Caco-2 (cell line): ENCODE data around the gene CLMP. TPM values are rescaled to one million over a fixed set of nuclear protein-coding genes. Genes with fewer than 3 reads are reported as not detected.

ENCODE experiments used
- BruUV-seq: library from RNA; stranded (reverse); fragments of 400-500 nt; replicated peaks from 2 replicates; lab custom pipeline; 2021; lab: Mats Ljungman, UMichigan
- CTCF ChIA-PET: fragments of 300-600 bp; sonication (Branson Sonifier 250); formaldehyde crosslinking; loops from one replicate; lab custom pipeline; 2022; ENCODE audit warnings: antibody characterized with exemption; lab: Charles Lee
- POLR2A ChIA-PET: fragments of 300-600 bp; sonication (Branson Sonifier 250); formaldehyde crosslinking; loops from one replicate; lab custom pipeline; 2022; ENCODE audit warnings: antibody characterized with exemption; lab: Charles Lee
- DNase-seq, 2 experiments: peaks; one replicate each; pipeline versions ENCODE4 v3.0.0 to v3.0.0-alpha.2; 2020 to 2022
- H3K27me3 ChIP-seq: replicated peaks from 2 replicates; pipeline ENCODE4 v1.6.0; 2011; ENCODE audit warnings: low read length; ENCODE audit not compliant: control insufficient read depth, insufficient read depth
- H3K36me3 ChIP-seq: 2 replicates; pipeline ENCODE4 v1.5.1; 2011; ENCODE audit warnings: low read length; ENCODE audit not compliant: control insufficient read depth, insufficient read depth
- H3K4me1 ChIP-seq: fragments of 250-450 bp; sonication (Bioruptor Pico); 2 replicates; pipeline ENCODE4 v1.5.1; 2020; ENCODE audit warnings: mild to moderate bottlenecking
- H3K4me3 ChIP-seq: 2 replicates; pipeline ENCODE4 v1.5.1; 2011; ENCODE audit warnings: low read depth, mild to moderate bottlenecking, control low read depth, low read length
- H3K9me3 ChIP-seq: fragments of 250-450 bp; sonication (Bioruptor Pico); 2 replicates; pipeline ENCODE4 v1.5.1; 2020; ENCODE audit warnings: mild to moderate bottlenecking, moderate library complexity
- H3K27ac Mint-ChIP-seq: one replicate; pipeline ENCODE4 v1.8.0; 2022; ENCODE audit warnings: mixed read lengths; ENCODE audit not compliant: unreplicated experiment
- H3K27me3 Mint-ChIP-seq: one replicate; pipeline ENCODE4 v1.8.0; 2022; ENCODE audit warnings: mixed read lengths; ENCODE audit not compliant: insufficient read depth, unreplicated experiment
- H3K36me3 Mint-ChIP-seq: one replicate; pipeline ENCODE4 v1.8.0; 2022; ENCODE audit warnings: mild to moderate bottlenecking, mixed read lengths; ENCODE audit not compliant: insufficient read depth, unreplicated experiment
- H3K4me1 Mint-ChIP-seq: one replicate; pipeline ENCODE4 v1.8.0; 2022; ENCODE audit warnings: low read depth, mixed read lengths; ENCODE audit not compliant: unreplicated experiment
- H3K4me3 Mint-ChIP-seq: one replicate; pipeline ENCODE4 v1.8.0; 2022; ENCODE audit warnings: mild to moderate bottlenecking, moderate library complexity, mixed read lengths; ENCODE audit not compliant: unreplicated experiment
- H3K9me3 Mint-ChIP-seq: one replicate; pipeline ENCODE4 v1.8.0; 2022; ENCODE audit warnings: mixed read lengths; ENCODE audit not compliant: unreplicated experiment
- intact Hi-C: fragments of 100-400 bp; cut with micrococcal nuclease; formaldehyde crosslinking; loops from one replicate; pipeline ENCODE4 v1.10.0; 2022; ENCODE audit not compliant: unreplicated experiment
- total RNA-seq: library from RNA; stranded (reverse); gene quantifications from 2 replicates; pipeline ENCODE4 v1.2.3, GENCODE V29; 2022
- TF ChIP-seq, protein P1 (sequence below), 2 experiments: fragments of 200-600 bp in 1 of 2; IDR thresholded peaks; 1 replicate in 1 of 2; 2 replicates in 1 of 2; pipeline versions ENCODE4 v1.5.1 to v1.8.0; 2011 to 2022; ENCODE audit warnings: antibody characterized with exemption in 1 of 2, control low read depth in 1 of 2, inconsistent platforms in 1 of 2, low read depth in 1 of 2, low read length in 1 of 2, mild to moderate bottlenecking in 1 of 2, moderate library complexity in 1 of 2; ENCODE audit not compliant: insufficient read depth in 1 of 2, severe bottlenecking in 1 of 2, unreplicated experiment in 1 of 2

CLMP gene
- total RNA-seq, 1 experiment from 2014 or later, result 58.9 TPM

DNA sequence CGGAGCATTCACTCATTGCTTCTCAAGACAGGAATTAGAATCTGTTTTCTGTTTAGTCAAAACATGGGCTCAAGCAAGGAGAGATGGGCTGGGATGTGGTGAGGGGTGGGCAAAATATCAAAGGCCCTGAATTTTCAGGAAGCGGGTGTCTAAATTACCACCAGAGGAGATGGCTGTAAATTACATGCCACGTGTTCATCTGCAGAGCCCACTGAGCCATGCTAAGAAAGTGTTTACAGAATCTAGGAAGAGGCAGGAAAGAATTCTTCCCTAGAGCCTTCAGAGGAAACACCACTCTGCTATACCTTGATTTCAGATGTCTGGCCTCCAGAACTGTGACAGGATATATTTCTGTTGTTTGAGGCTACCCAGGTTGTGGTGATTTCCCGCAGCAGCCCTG, 46.1 kb downstream of the CLMP start:
- ChIA-PET POLR2A (no interaction called here), CTCF (no interaction called here)
- TF ChIP-seq, protein P1, sequence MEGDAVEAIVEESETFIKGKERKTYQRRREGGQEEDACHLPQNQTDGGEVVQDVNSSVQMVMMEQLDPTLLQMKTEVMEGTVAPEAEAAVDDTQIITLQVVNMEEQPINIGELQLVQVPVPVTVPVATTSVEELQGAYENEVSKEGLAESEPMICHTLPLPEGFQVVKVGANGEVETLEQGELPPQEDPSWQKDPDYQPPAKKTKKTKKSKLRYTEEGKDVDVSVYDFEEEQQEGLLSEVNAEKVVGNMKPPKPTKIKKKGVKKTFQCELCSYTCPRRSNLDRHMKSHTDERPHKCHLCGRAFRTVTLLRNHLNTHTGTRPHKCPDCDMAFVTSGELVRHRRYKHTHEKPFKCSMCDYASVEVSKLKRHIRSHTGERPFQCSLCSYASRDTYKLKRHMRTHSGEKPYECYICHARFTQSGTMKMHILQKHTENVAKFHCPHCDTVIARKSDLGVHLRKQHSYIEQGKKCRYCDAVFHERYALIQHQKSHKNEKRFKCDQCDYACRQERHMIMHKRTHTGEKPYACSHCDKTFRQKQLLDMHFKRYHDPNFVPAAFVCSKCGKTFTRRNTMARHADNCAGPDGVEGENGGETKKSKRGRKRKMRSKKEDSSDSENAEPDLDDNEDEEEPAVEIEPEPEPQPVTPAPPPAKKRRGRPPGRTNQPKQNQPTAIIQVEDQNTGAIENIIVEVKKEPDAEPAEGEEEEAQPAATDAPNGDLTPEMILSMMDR (IDR thresholded peaks at IDR 0.05; ENCODE audit: insufficient read depth in 1 of 2, low read depth in 1 of 2, low read length in 1 of 2, severe bottlenecking in 1 of 2, unreplicated experiment in 1 of 2), result no peak
- no peaks in the 10 kb centered on the region for H3K9me3 Mint-ChIP-seq
- no peaks in the 10 kb centered on the region for H3K4me1 Mint-ChIP-seq
- intact Hi-C loops, result no loop called here
- Histone ChIP-seq H3K4me3 (no peak overlapping the region), H3K36me3 (no peaks in the 10 kb centered on the region), H3K9me3 (no peaks in the 10 kb centered on the region), H3K4me1 (no peaks in the 10 kb centered on the region), H3K27me3 (no peaks in the 10 kb centered on the region)
- H3K27me3 Mint-ChIP-seq, result no peaks in the 10 kb centered on the region
- DNase-seq, result no peak
- no peaks in the 10 kb centered on the region for H3K36me3 Mint-ChIP-seq
- no peak overlapping the region for H3K27ac Mint-ChIP-seq
- no TSS peak for BruUV-seq
- no peak overlapping the region for H3K4me3 Mint-ChIP-seq

DNA sequence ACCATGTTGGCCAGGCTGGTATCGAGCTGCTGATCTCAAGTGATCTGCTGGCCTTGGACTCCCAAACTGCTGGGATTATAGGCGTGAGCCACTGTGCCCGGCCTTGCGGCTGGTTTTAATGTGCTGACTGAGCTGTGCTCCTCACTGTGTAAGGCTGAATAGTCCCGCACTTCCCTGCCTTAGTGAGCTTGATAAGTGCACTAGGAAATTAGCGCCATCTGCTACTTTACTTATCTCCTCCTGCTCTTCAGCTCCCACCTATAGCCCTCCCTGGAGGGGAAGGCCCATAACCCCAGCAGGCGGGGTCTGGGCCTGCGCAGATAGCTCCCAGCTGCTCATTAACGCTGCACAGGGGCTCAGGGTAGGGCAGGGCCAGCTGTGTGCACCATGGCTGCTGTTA, 49.4 kb downstream of the CLMP start:
- Mint-ChIP-seq H3K27me3 (no peaks in the 10 kb centered on the region), H3K27ac (no peak overlapping the region), H3K36me3 (no peaks in the 10 kb centered on the region), H3K4me3 (no peak overlapping the region), H3K9me3 (no peaks in the 10 kb centered on the region), H3K4me1 (no peaks in the 10 kb centered on the region)
- ChIA-PET CTCF (interaction anchor here (1.2 kb wide), 1 partner anchor 102 kb away, joined by 5 read pairs; no protein-coding TSS in a partner anchor), POLR2A (interaction anchor here (0.6 kb wide), 1 partner anchor 15 kb away, joined by 4 read pairs; no protein-coding TSS in a partner anchor)
- TF ChIP-seq, protein P1 (IDR thresholded peaks at IDR 0.05; ENCODE audit: insufficient read depth in 1 of 2, low read depth in 1 of 2, low read length in 1 of 2, severe bottlenecking in 1 of 2, unreplicated experiment in 1 of 2), result no peak
- Histone ChIP-seq H3K4me3 (no peak overlapping the region), H3K27me3 (no peaks in the 10 kb centered on the region), H3K4me1 (no peaks in the 10 kb centered on the region), H3K36me3 (no peaks in the 10 kb centered on the region), H3K9me3 (no peaks in the 10 kb centered on the region)
- intact Hi-C loops, result no loop called here
- BruUV-seq, result no TSS peak
- DNase-seq, result no peak

DNA sequence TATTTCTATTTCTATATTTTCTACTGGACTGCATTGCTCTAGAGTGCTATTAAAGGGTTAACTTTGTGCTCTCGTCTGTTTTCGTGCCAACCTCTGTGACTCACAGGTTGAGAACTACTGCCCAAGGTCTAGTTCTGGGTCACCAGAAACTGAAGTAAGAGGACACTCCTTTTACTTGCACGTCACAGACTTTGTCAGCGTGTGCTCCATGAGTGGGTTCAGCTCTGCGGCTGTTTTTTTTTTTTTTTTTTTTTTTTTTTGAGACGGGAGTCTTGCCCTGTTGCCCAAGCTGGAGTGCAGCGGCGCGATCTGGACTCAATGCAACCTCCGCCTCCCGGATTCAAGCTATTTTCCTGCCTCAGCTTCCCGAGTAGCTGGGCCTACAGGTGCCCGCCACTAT, 49.8 kb downstream of the CLMP start:
- Histone ChIP-seq H3K36me3 (no peaks in the 10 kb centered on the region), H3K27me3 (no peaks in the 10 kb centered on the region), H3K4me3 (no peak overlapping the region), H3K4me1 (no peaks in the 10 kb centered on the region), H3K9me3 (no peaks in the 10 kb centered on the region)
- no peak for DNase-seq
- H3K4me3 Mint-ChIP-seq, result no peak overlapping the region
- no peaks in the 10 kb centered on the region for H3K36me3 Mint-ChIP-seq
- H3K4me1 Mint-ChIP-seq, result no peaks in the 10 kb centered on the region
- BruUV-seq, result no TSS peak
- POLR2A ChIA-PET, result interaction anchor here (0.6 kb wide), 1 partner anchor 15 kb away, joined by 4 read pairs; no protein-coding TSS in a partner anchor
- H3K27me3 Mint-ChIP-seq, result no peaks in the 10 kb centered on the region
- H3K9me3 Mint-ChIP-seq, result no peaks in the 10 kb centered on the region
- TF ChIP-seq, protein P1 (IDR thresholded peaks at IDR 0.05; ENCODE audit: insufficient read depth in 1 of 2, low read depth in 1 of 2, low read length in 1 of 2, severe bottlenecking in 1 of 2, unreplicated experiment in 1 of 2), result no peak
- H3K27ac Mint-ChIP-seq, result no peak overlapping the region
- intact Hi-C loops, result no loop called here
- CTCF ChIA-PET, result interaction anchor here (1.2 kb wide), 1 partner anchor 102 kb away, joined by 5 read pairs; no protein-coding TSS in a partner anchor
